Measurements from ENCODE around the gene VPS35L. TPM values are rescaled to one million over a fixed set of nuclear protein-coding genes. Genes with fewer than 3 reads are reported as not detected.

The VPS35L gene
- total RNA-seq, 2 experiments from 2014 or later: 33.9 to 38.0 TPM

GRCh38 chr16:19722981-19723380 is 167.5 kb downstream of the VPS35L start:
- Mint-ChIP-seq H3K4me1 (ENCODE audit: low read depth) (peaks cover 4% of the 10 kb centered on the region), H3K4me3 (no peak overlapping the region), H3K9me3 (no peaks in the 10 kb centered on the region), H3K36me3 (no peaks in the 10 kb centered on the region), H3K27me3 (no peaks in the 10 kb centered on the region), H3K27ac (no peak overlapping the region)
- intact Hi-C loops (cut with micrococcal nuclease): no loop called here
- ChIA-PET CTCF (no interaction called here), POLR2A (no interaction called here)
- no peak for DNase-seq

DNA sequence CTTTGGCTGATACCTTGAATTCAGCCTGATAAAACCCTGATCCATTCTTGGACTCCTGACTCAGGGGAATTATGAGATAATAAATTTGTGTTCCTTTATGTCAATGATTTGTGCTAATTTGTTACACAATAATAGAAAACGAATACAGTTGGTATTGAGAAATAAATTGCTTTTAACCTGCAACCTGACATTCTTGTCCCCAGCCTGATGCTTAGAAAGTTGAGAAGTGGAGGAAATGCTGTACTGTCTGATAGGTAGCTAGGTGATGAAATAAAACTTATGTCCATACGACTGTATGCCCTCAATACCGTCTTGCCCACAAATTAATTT is 173.1 kb downstream of the VPS35L start:
- no peak for DNase-seq
- H3K4me3 Mint-ChIP-seq: no peak overlapping the region
- no peak overlapping the region for H3K27ac Mint-ChIP-seq
- H3K9me3 Mint-ChIP-seq: no peaks in the 10 kb centered on the region
- H3K27me3 Mint-ChIP-seq: no peaks in the 10 kb centered on the region
- intact Hi-C loops (cut with micrococcal nuclease): no loop called here
- CTCF ChIA-PET: no interaction called here
- POLR2A ChIA-PET: no interaction called here
- no peaks in the 10 kb centered on the region for H3K4me1 Mint-ChIP-seq (ENCODE audit: low read depth)
- H3K36me3 Mint-ChIP-seq: peaks cover 2% of the 10 kb centered on the region

- intact Hi-C loops (cut with micrococcal nuclease): no loop called here
- H3K27ac Mint-ChIP-seq: no peak overlapping the region
- peaks cover 2% of the 10 kb centered on the region for H3K36me3 Mint-ChIP-seq
- DNase-seq: no peak
- H3K9me3 Mint-ChIP-seq: no peaks in the 10 kb centered on the region
- POLR2A ChIA-PET: no interaction called here
- H3K4me1 Mint-ChIP-seq (ENCODE audit: low read depth): no peaks in the 10 kb centered on the region
- H3K27me3 Mint-ChIP-seq: no peaks in the 10 kb centered on the region
- CTCF ChIA-PET: no interaction called here
- no peak overlapping the region for H3K4me3 Mint-ChIP-seq
Measured at GRCh38 chr16:19733551-19733950, 178.0 kb downstream of the VPS35L start.

GRCh38 chr16:19735074-19735867 is 179.8 kb downstream of the VPS35L start:
- POLR2A ChIA-PET: no interaction called here
- no peak overlapping the region for H3K27ac Mint-ChIP-seq
- no peaks in the 10 kb centered on the region for H3K9me3 Mint-ChIP-seq
- CTCF ChIA-PET: interaction anchor here (0.7 to 1.2 kb wide), 2 partner anchors 152 to 172 kb away, joined by 3 read pairs; no protein-coding TSS in a partner anchor
- H3K4me3 Mint-ChIP-seq: no peak overlapping the region
- DNase-seq: no peak
- H3K36me3 Mint-ChIP-seq: peaks cover 4% of the 10 kb centered on the region
- H3K27me3 Mint-ChIP-seq: no peaks in the 10 kb centered on the region
- intact Hi-C loops (cut with micrococcal nuclease): no loop called here
- H3K4me1 Mint-ChIP-seq (ENCODE audit: low read depth): no peaks in the 10 kb centered on the region

DNA sequence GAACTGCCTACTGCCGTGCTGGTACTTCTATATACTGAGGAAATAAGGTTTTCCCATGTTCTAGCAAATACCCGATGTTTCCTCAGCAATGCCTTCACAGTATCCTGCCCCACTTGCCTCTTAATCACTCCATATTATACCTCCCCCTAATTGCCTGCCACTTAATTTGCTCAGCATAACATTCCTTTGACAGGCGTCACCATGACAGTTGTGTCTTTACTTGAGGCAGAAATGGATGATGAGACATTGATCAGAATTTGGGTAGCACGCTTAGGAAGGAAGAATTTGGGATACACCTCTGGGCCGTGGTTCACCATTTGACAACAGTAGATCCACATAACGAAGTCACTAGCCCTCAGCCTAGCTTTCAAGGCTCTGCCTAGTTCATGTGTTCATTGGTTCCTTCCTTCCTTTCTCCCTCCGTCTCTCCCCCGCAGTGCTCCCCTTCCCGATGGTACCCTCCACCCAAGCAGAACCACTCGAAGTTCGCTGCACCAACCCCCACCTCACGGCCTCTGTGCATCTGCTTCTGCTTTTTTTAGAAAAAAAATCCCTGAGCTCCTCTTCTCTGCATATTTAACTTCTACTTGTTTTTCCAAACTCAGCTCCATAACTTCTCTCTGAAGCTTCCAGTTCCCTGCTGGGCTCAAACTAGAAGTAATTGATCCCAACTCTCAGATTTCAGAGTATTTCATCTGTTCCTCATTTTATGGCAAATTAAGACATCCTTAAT is 182.0 kb downstream of the VPS35L start:
- Mint-ChIP-seq H3K9me3 (no peaks in the 10 kb centered on the region), H3K4me1 (ENCODE audit: low read depth) (no peaks in the 10 kb centered on the region), H3K4me3 (no peak overlapping the region), H3K36me3 (peaks cover 1% of the 10 kb centered on the region), H3K27ac (no peak overlapping the region), H3K27me3 (no peaks in the 10 kb centered on the region)
- CTCF ChIA-PET: no interaction called here
- intact Hi-C loops (cut with micrococcal nuclease): no loop called here
- POLR2A ChIA-PET: no interaction called here
- no peak for DNase-seq

GRCh38 chr16:19741354-19741753 is 185.9 kb downstream of the VPS35L start:
- Mint-ChIP-seq H3K27me3 (no peaks in the 10 kb centered on the region), H3K4me1 (ENCODE audit: low read depth) (no peaks in the 10 kb centered on the region), H3K9me3 (no peaks in the 10 kb centered on the region), H3K36me3 (peaks cover 1% of the 10 kb centered on the region), H3K4me3 (no peak overlapping the region), H3K27ac (no peak overlapping the region)
- ChIA-PET POLR2A (no interaction called here), CTCF (no interaction called here)
- DNase-seq: no peak
- intact Hi-C loops (cut with micrococcal nuclease): no loop called here

DNA sequence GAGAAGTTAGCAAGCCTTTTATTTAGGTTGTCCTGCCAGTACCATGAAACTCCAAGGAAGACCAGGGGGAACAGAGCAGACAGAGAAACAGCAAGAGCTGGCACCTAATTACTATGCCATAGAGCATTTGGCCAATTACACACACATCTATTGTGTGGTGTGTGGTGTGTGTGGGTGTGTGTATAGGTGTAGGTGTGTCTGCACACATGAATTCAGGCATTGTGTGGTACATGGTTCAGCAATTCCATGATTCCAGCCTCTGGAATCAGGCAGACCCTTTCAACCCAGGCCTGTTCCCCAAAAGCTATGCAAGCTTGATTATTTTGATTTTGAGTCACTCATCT is 188.3 kb downstream of the VPS35L start:
- Mint-ChIP-seq H3K27ac (no peak overlapping the region), H3K9me3 (no peaks in the 10 kb centered on the region), H3K36me3 (peaks cover 1% of the 10 kb centered on the region), H3K4me1 (ENCODE audit: low read depth) (no peaks in the 10 kb centered on the region), H3K4me3 (no peak overlapping the region), H3K27me3 (no peaks in the 10 kb centered on the region)
- ChIA-PET CTCF (no interaction called here), POLR2A (no interaction called here)
- intact Hi-C loops (cut with micrococcal nuclease): no loop called here
- DNase-seq: no peak

- H3K27ac Mint-ChIP-seq: no peak overlapping the region
- POLR2A ChIA-PET: no interaction called here
- peaks cover 1% of the 10 kb centered on the region for H3K36me3 Mint-ChIP-seq
- CTCF ChIA-PET: no interaction called here
- no peak overlapping the region for H3K4me3 Mint-ChIP-seq
- H3K27me3 Mint-ChIP-seq: no peaks in the 10 kb centered on the region
- DNase-seq: no peak
- H3K4me1 Mint-ChIP-seq (ENCODE audit: low read depth): no peaks in the 10 kb centered on the region
- intact Hi-C loops (cut with micrococcal nuclease): no loop called here
- H3K9me3 Mint-ChIP-seq: no peaks in the 10 kb centered on the region
Measured at GRCh38 chr16:19744670-19745069, 189.2 kb downstream of the VPS35L start.

- Mint-ChIP-seq H3K4me1 (ENCODE audit: low read depth) (no peaks in the 10 kb centered on the region), H3K9me3 (no peaks in the 10 kb centered on the region), H3K27ac (no peak overlapping the region), H3K4me3 (no peak overlapping the region), H3K36me3 (no peaks in the 10 kb centered on the region), H3K27me3 (no peaks in the 10 kb centered on the region)
- no peak for DNase-seq
- intact Hi-C loops (cut with micrococcal nuclease): no loop called here
- CTCF ChIA-PET: no interaction called here
- POLR2A ChIA-PET: no interaction called here
Measured at GRCh38 chr16:19745286-19746010, 189.9 kb downstream of the VPS35L start.

DNA sequence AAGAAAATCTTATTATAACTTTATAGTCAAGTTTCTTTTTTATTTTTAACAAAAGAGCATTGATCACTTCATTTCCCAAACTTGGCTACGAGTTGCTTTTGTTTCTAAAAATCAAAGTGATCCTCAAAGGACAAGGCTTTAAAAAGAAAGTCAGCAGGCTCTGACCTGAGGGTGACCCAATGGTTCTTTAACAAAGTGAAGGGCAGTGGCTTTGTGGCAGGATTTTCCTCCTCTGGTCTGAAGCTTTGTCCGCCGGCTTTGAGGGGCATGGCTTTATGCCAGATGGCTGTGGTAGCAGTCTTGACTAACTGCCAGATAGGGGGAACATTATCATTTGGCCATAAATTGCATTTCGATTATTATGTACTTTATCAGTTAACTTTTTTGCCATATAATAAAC is 191.1 kb downstream of the VPS35L start:
- CTCF ChIA-PET: no interaction called here
- POLR2A ChIA-PET: no interaction called here
- intact Hi-C loops (cut with micrococcal nuclease): no loop called here
- Mint-ChIP-seq H3K9me3 (no peaks in the 10 kb centered on the region), H3K36me3 (no peaks in the 10 kb centered on the region), H3K27ac (no peak overlapping the region), H3K4me3 (no peak overlapping the region), H3K4me1 (ENCODE audit: low read depth) (no peaks in the 10 kb centered on the region), H3K27me3 (no peaks in the 10 kb centered on the region)
- DNase-seq: no peak

- no peak overlapping the region for H3K27ac Mint-ChIP-seq
- H3K27me3 Mint-ChIP-seq: no peaks in the 10 kb centered on the region
- no peaks in the 10 kb centered on the region for H3K36me3 Mint-ChIP-seq
- DNase-seq: no peak
- no peaks in the 10 kb centered on the region for H3K4me1 Mint-ChIP-seq (ENCODE audit: low read depth)
- ChIA-PET CTCF (interaction anchor here (0.9 to 1.4 kb wide), 2 partner anchors 138 to 189 kb away, joined by 3 read pairs; no protein-coding TSS in a partner anchor), POLR2A (no interaction called here)
- H3K4me3 Mint-ChIP-seq: no peak overlapping the region
- H3K9me3 Mint-ChIP-seq: no peaks in the 10 kb centered on the region
- intact Hi-C loops (cut with micrococcal nuclease): no loop called here
Measured at GRCh38 chr16:19748389-19749168, 193.1 kb downstream of the VPS35L start.

DNA sequence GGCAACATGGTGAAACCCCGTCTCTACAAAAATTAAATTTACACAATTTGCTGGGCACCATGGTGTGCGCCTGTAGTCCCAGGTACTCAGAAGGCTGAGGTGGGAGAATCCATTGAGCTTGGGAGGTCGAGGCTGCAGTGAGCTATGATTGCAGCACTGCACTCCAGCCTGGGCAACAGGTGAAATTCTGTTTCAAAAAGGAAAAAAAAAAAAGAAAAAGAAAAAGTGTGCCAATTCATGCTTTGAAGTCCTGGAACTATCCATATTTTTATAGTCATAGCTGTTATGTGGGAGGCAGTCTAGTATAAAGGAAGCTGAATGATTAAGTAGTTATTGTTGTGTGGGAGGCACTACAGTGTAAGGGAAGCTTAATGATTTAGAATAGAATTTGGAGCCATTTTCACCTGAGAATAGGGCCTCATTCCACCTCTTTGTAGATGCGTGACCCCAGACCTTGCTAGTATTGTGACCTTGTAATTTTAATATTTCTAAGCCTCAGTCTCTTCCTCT is 194.1 kb downstream of the VPS35L start:
- intact Hi-C loops (cut with micrococcal nuclease): no loop called here
- no peaks in the 10 kb centered on the region for H3K27me3 Mint-ChIP-seq
- no peak overlapping the region for H3K27ac Mint-ChIP-seq
- no peak overlapping the region for H3K4me3 Mint-ChIP-seq
- H3K36me3 Mint-ChIP-seq: no peaks in the 10 kb centered on the region
- ChIA-PET POLR2A (no interaction called here), CTCF (interaction anchor here (1.4 kb wide), 1 partner anchor 190 kb away, joined by 3 read pairs; no protein-coding TSS in a partner anchor)
- no peaks in the 10 kb centered on the region for H3K9me3 Mint-ChIP-seq
- H3K4me1 Mint-ChIP-seq (ENCODE audit: low read depth): no peaks in the 10 kb centered on the region
- no peak for DNase-seq
